GM12872 (cell line): ENCODE measurements around the gene EDA.

Experiments used
- CTCF ChIP-seq: IDR thresholded peaks from 3 replicates; pipeline ENCODE4 v1.5.1; 2011; ENCODE audit warnings: low read depth, mild to moderate bottlenecking, low read length, moderate library complexity; ENCODE audit not compliant: insufficient read depth

Gene EDA

DNA sequence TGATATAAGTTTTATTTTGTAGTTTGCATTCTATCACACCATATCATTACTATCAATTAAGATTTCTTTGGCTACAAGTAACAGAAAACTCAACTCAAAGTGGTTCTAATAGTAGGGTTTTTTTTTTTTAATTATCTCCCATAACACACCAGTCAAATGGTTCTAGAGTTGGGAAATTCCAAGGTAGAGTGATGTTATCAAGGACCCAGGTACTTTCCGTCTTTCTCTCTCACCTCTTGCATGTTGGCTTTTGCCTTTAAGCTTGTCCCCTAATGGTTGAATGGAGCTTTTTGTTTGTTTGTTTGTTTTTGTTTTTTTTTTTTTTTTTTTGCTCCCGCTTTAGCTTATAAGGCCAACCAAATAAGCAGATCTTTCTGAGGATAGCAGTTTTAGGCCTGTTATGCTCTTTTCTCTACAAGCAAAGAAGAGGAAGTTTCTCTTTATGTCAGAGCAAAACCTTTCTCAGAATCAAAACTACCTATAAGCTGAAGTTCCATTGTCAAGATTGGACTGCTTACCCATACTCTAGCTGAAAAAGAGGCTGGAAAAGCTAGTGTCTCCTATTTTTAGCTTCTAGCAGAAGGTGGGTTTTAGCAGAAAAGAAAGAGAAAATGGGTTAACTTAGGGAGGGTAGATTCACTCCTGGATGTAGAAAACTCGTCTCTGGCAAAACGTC is 177.5 kb downstream of the EDA start:
- no peak for TF ChIP-seq CTCF

DNA sequence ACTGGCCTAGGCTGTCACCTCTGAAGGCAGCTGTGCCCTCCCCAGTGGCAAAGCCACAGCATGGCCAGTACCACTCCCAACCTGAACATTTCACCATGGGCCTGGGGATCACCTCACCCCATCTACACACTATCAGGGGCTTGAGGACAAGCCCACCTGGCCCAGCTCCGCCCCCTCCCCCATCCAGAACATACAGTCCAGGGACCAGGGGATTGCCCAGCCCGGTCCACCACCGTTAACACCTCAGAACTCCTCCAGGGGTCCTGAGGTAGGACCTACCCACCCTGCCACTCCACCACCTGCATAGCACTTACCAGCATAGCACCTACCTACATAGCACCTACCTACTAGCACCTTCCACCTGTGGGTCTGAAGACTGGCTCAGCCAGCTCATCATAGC is 179.8 kb downstream of the EDA start:
- TF ChIP-seq CTCF: no peak

- TF ChIP-seq CTCF: no peak
Observed at GRCh38 chrX:69807400-69807799, 191.5 kb downstream of the EDA start.

- TF ChIP-seq CTCF: no peak
Observed at GRCh38 chrX:69808375-69808774, 192.5 kb downstream of the EDA start.

GRCh38 chrX:69813677-69814076 is 197.8 kb downstream of the EDA start:
- no peak for TF ChIP-seq CTCF

GRCh38 chrX:69815063-69815462 is 199.2 kb downstream of the EDA start:
- no peak for TF ChIP-seq CTCF

DNA sequence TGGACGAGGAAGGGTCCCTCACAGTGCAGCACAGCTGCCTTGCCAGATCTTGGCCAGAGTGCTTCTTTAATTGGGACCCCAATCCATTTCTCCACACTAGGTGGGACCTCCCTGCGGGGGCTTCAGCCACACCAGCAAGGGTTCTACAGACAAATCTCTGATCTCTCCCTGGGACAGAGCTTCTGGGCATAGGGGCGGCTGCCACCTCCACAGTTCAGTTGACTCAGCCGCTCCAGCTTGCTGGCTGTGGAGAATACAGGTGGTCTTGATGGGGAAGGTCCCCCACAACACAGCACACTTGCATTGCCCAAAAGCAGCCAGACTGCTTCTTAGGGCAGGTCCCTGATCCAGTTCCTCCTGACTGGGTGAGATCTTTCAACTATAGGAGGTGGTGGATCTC is 199.6 kb downstream of the EDA start:
- TF ChIP-seq CTCF: no peak
